HUES48 (cell line): ENCODE data around the gene KCTD19.

Experiments
- H3K27ac ChIP-seq: one replicate; pipeline ENCODE4 v1.7.0; 2013; ENCODE audit warnings: low read depth, low read length, inconsistent platforms
- H3K27me3 ChIP-seq: 2 replicates; pipeline ENCODE4 v1.6.1; 2013; ENCODE audit warnings: mild to moderate bottlenecking, low read length; ENCODE audit not compliant: control insufficient read depth, insufficient read depth
- H3K36me3 ChIP-seq: 2 replicates; pipeline ENCODE4 v1.6.1; 2013; ENCODE audit warnings: low read length; ENCODE audit not compliant: control insufficient read depth, insufficient read depth
- H3K4me1 ChIP-seq: 2 replicates; pipeline ENCODE4 v1.6.1; 2013; ENCODE audit warnings: mild to moderate bottlenecking, low read length; ENCODE audit not compliant: control insufficient read depth, insufficient read depth
- H3K4me3 ChIP-seq: 2 replicates; pipeline ENCODE4 v1.5.1; 2013; ENCODE audit warnings: mild to moderate bottlenecking, low read depth, low read length
- H3K9ac ChIP-seq: 2 replicates; pipeline ENCODE4 v1.6.1; 2013; ENCODE audit warnings: mild to moderate bottlenecking, low read depth, low read length, moderate library complexity
- H3K9me3 ChIP-seq: 2 replicates; pipeline ENCODE4 v1.6.1; 2013; ENCODE audit warnings: low read length; ENCODE audit not compliant: control insufficient read depth, insufficient read depth

The KCTD19 gene

GRCh38 chr16:67240506-67240905 is 86.0 kb downstream of the KCTD19 start:
- Histone ChIP-seq H3K4me3 (no peak overlapping the region), H3K27ac (peak overlapping the region; percentile 76), H3K36me3 (peaks cover 41% of the 10 kb centered on the region), H3K4me1 (peaks cover 20% of the 10 kb centered on the region), H3K27me3 (no peaks in the 10 kb centered on the region), H3K9ac (no peak overlapping the region), H3K9me3 (no peaks in the 10 kb centered on the region)
